ENCODE results near the gene LY6G5C. TPM values are rescaled to one million over a fixed set of nuclear protein-coding genes. Genes with fewer than 3 reads are reported as not detected.
A peak's percentile ranks its signal among the peaks of the same experiment; 100 is the strongest.

The LY6G5C gene
- polyA plus RNA-seq, 3 donors, result 4.8 to 7.3 (median 5.8) TPM

- Mint-ChIP-seq H3K9me3 (no peaks in the 10 kb centered on the region), H3K4me1 (no peaks in the 10 kb centered on the region), H3K27ac (peak overlapping the region in 4 of 7 donors; percentile 27 to 67 (median 34)), H3K4me3 (no peak overlapping the region), H3K36me3 (peaks cover 87 to 99% of the 10 kb centered on the region in 2 donors), H3K27me3 (ENCODE audit: low read depth in 3 of 3) (no peaks in the 10 kb centered on the region)
- no peak overlapping the region for H3K4me2 ChIP-seq (replicated peaks; ENCODE audit: extremely low read depth, low read length, poor library complexity, severe bottlenecking)
- H3K27ac ChIP-seq (ENCODE audit: low read depth in 1 of 2, low read length in 2 of 2), result no peak overlapping the region
- intact Hi-C loops (cut with micrococcal nuclease), result no loop called here
- H3K9ac ChIP-seq (ENCODE audit: insufficient read depth, low read length, poor library complexity, severe bottlenecking), result no peak overlapping the region
- H3K79me2 ChIP-seq (ENCODE audit: insufficient read depth, low read length), result peaks cover 29% of the 10 kb centered on the region
- H3K4me3 ChIP-seq (replicated peaks in 1 of 3; ENCODE audit: low read depth in 2 of 3, low read length in 3 of 3), result no peak overlapping the region
- no peaks in the 10 kb centered on the region for H3K27me3 ChIP-seq (ENCODE audit: control insufficient read depth in 2 of 2, insufficient read depth in 2 of 2, low read length in 2 of 2)
- H2AFZ ChIP-seq (ENCODE audit: insufficient read depth, low read depth, low read length, poor library complexity, severe bottlenecking), result no peak overlapping the region
- no peaks in the 10 kb centered on the region for H3K9me3 ChIP-seq (replicated peaks in 1 of 2; ENCODE audit: control insufficient read depth in 1 of 2, insufficient read depth in 1 of 2, low read length in 2 of 2)
- whole genome bisulfite sequencing (ENCODE audit: insufficient coverage), result 98% methylated on average over 9 of the region's 9 CpGs
- no peak for DNase-seq
- H4K20me1 ChIP-seq (ENCODE audit: insufficient read depth, low read length), result peaks cover 71% of the 10 kb centered on the region
- peaks cover 90 to 98% of the 10 kb centered on the region in 2 donors for H3K36me3 ChIP-seq (replicated peaks in 1 of 2; ENCODE audit: control insufficient read depth in 1 of 2, insufficient read depth in 2 of 2, low read length in 2 of 2)
- no peaks in the 10 kb centered on the region for H3K4me1 ChIP-seq (ENCODE audit: control insufficient read depth in 1 of 2, insufficient read depth in 2 of 2, low read length in 2 of 2)
- no peak for TF ChIP-seq CTCF (IDR thresholded peaks at IDR 0.05)
These were observed 35.5 kb downstream of the LY6G5C start for GRCh38 chr6:31645325-31645724.

- no peak overlapping the region for H2AFZ ChIP-seq (ENCODE audit: insufficient read depth, low read depth, low read length, poor library complexity, severe bottlenecking)
- peaks cover 16% of the 10 kb centered on the region for H3K79me2 ChIP-seq (ENCODE audit: insufficient read depth, low read length)
- H3K9me3 Mint-ChIP-seq, result no peaks in the 10 kb centered on the region
- no peak for DNase-seq
- H3K9ac ChIP-seq (ENCODE audit: insufficient read depth, low read length, poor library complexity, severe bottlenecking), result no peak overlapping the region
- H3K27ac ChIP-seq (ENCODE audit: low read depth in 1 of 2, low read length in 2 of 2), result peak overlapping the region in 1 of 2 donors; percentile 1
- peaks cover 78% of the 10 kb centered on the region for H4K20me1 ChIP-seq (ENCODE audit: insufficient read depth, low read length)
- 98% methylated on average over 6 of the region's 17 CpGs for WGBS (ENCODE audit: insufficient coverage)
- intact Hi-C loops (cut with micrococcal nuclease), result no loop called here
- no peak overlapping the region for H3K4me2 ChIP-seq (replicated peaks; ENCODE audit: extremely low read depth, low read length, poor library complexity, severe bottlenecking)
- H3K27ac Mint-ChIP-seq, result no peak overlapping the region
- no peaks in the 10 kb centered on the region for H3K27me3 Mint-ChIP-seq (ENCODE audit: low read depth in 3 of 3)
- H3K9me3 ChIP-seq (replicated peaks in 1 of 2; ENCODE audit: control insufficient read depth in 1 of 2, insufficient read depth in 1 of 2, low read length in 2 of 2), result no peaks in the 10 kb centered on the region
- peaks cover 87 to 99% of the 10 kb centered on the region in 2 donors for H3K36me3 Mint-ChIP-seq
- TF ChIP-seq CTCF (IDR thresholded peaks at IDR 0.05), result no peak
- no peaks in the 10 kb centered on the region for H3K4me1 Mint-ChIP-seq
- no peak overlapping the region for H3K4me3 Mint-ChIP-seq
- H3K4me1 ChIP-seq (ENCODE audit: control insufficient read depth in 1 of 2, insufficient read depth in 2 of 2, low read length in 2 of 2), result no peaks in the 10 kb centered on the region
- no peak overlapping the region for H3K4me3 ChIP-seq (replicated peaks in 1 of 3; ENCODE audit: low read depth in 2 of 3, low read length in 3 of 3)
- peaks cover 94 to 98% of the 10 kb centered on the region in 2 donors for H3K36me3 ChIP-seq (replicated peaks in 1 of 2; ENCODE audit: control insufficient read depth in 1 of 2, insufficient read depth in 2 of 2, low read length in 2 of 2)
- no peaks in the 10 kb centered on the region for H3K27me3 ChIP-seq (ENCODE audit: control insufficient read depth in 2 of 2, insufficient read depth in 2 of 2, low read length in 2 of 2)
These were observed 36.9 kb downstream of the LY6G5C start for GRCh38 chr6:31643818-31644454.

Measured in CD14-positive monocyte (primary cell).